HepG2 (cell line): ENCODE data around the gene PTPA. TPM values are rescaled to one million over a fixed set of nuclear protein-coding genes. Genes with fewer than 3 reads are reported as not detected.

ENCODE experiments used
- BRD4 ChIP-seq: sonication (generic); formaldehyde crosslinking; IDR thresholded peaks from 2 replicates; pipeline ENCODE4 v1.4.0; 2020; ENCODE audit warnings: missing genetic modification reagents
- CCAR2 ChIP-seq: fragments of 200-400 bp; formaldehyde crosslinking; optimal IDR thresholded peaks from 2 replicates; pipeline ENCODE3; 2018; ENCODE audit warnings: low read depth, mild to moderate bottlenecking, low read length, moderate library complexity
- EHMT2 ChIP-seq: fragments of 200-600 bp; sonication (generic); IDR thresholded peaks from 2 replicates; pipeline ENCODE4 v1.7.0; 2017; ENCODE audit warnings: antibody characterized with exemption, low read depth, low read length, borderline replicate concordance
- JUN ChIP-seq: sonication (generic); formaldehyde crosslinking; IDR thresholded peaks from 2 replicates; pipeline ENCODE4 v1.4.0; 2020; ENCODE audit warnings: mild to moderate bottlenecking, missing genetic modification reagents
- PAF1 ChIP-seq: IDR thresholded peaks from 2 replicates; pipeline ENCODE4 v1.6.1; 2016; ENCODE audit warnings: missing genetic modification reagents, missing compliant biosample characterization
- PREB ChIP-seq: sonication (generic); formaldehyde crosslinking; IDR thresholded peaks from 2 replicates; pipeline ENCODE4 v1.4.0; 2020; ENCODE audit warnings: missing genetic modification reagents
- RBM22 ChIP-seq: fragments of 200-400 bp; formaldehyde crosslinking; optimal IDR thresholded peaks from 2 replicates; pipeline ENCODE3; 2017; ENCODE audit warnings: mild to moderate bottlenecking, low read length, moderate library complexity
- SKI ChIP-seq: fragments of 450-650 bp; IDR thresholded peaks from one replicate; pipeline ENCODE4 v1.6.1; 2018; ENCODE audit warnings: mild to moderate bottlenecking; ENCODE audit not compliant: partially characterized antibody
- SOX13 ChIP-seq, 3 experiments: fragments of 450-650 bp in 1 of 3; sonication (generic) in 1 of 3; formaldehyde crosslinking in 1 of 3; IDR thresholded peaks in 2 of 3; conservative IDR thresholded peaks in 1 of 3; 2 replicates each; pipeline versions ENCODE4 v1.5.0 to v1.6.1; 2016 to 2020; ENCODE audit warnings: antibody characterized with exemption in 1 of 3, mild to moderate bottlenecking in 1 of 3, missing compliant biosample characterization in 1 of 3, missing genetic modification reagents in 1 of 3, moderate library complexity in 1 of 3
- ZNF333 ChIP-seq: sonication (generic); formaldehyde crosslinking; IDR thresholded peaks from 2 replicates; pipeline ENCODE4 v1.4.0; 2020; ENCODE audit warnings: mild to moderate bottlenecking, missing genetic modification reagents, borderline replicate concordance
- ZNF557 ChIP-seq: sonication (generic); formaldehyde crosslinking; IDR thresholded peaks from 2 replicates; pipeline ENCODE4 v1.4.0; 2020; ENCODE audit warnings: missing genetic modification reagents
- ZNF569 ChIP-seq: sonication (generic); formaldehyde crosslinking; IDR thresholded peaks from 2 replicates; pipeline ENCODE4 v1.5.0; 2020; ENCODE audit warnings: mild to moderate bottlenecking, missing genetic modification reagents, moderate library complexity, borderline replicate concordance
- ZNF672 ChIP-seq: sonication (generic); formaldehyde crosslinking; IDR thresholded peaks from 2 replicates; pipeline ENCODE4 v1.8.1; 2022; ENCODE audit warnings: missing genetic modification reagents
- ZNF841 ChIP-seq: sonication (generic); formaldehyde crosslinking; IDR thresholded peaks from 2 replicates; pipeline ENCODE4 v1.8.1; 2023; ENCODE audit warnings: missing genetic modification reagents, borderline replicate concordance
- polyA plus RNA-seq, 8 experiments: library from polyadenylated mRNA; depleted of rRNA in 3 of 8; stranded (reverse) in 7 of 8; unstranded in 1 of 8; fragments of >200 nt; fragmentation: Illumina TruSeq in 4 of 8; extraction: Trizol in 4 of 8; gene quantifications; 2 replicates each; pipeline versions ENCODE4 v1.2.1 to v1.2.3, GENCODE V29; 2011 to 2016; ENCODE audit warnings: low read depth in 4 of 8, missing spikeins in 1 of 8, mixed read lengths in 1 of 8; ENCODE audit not compliant: insufficient read depth in 1 of 8
- total RNA-seq, 5 experiments: library from RNA; depleted of rRNA; stranded (reverse); fragments of >200 nt; fragmentation: Illumina TruSeq; extraction: Trizol; gene quantifications; 2 replicates each; pipeline ENCODE4 v1.2.3, GENCODE V29; 2016; ENCODE audit warnings: low read depth in 1 of 5
- TF ChIP-seq, protein P1 (sequence below): sonication (generic); formaldehyde crosslinking; IDR thresholded peaks from 2 replicates; pipeline ENCODE4 v1.8.0; 2022; ENCODE audit warnings: mild to moderate bottlenecking, missing genetic modification reagents
- TF ChIP-seq, protein P2 (sequence below): sonication (generic); formaldehyde crosslinking; IDR thresholded peaks from 2 replicates; pipeline ENCODE4 v1.8.1; 2023; ENCODE audit warnings: mild to moderate bottlenecking, moderate library complexity, missing genetic modification reagents
- TF ChIP-seq, protein P3 (sequence below): sonication (generic); formaldehyde crosslinking; IDR thresholded peaks from 2 replicates; pipeline ENCODE4 v1.5.1; 2020; ENCODE audit warnings: mild to moderate bottlenecking, missing genetic modification reagents, borderline replicate concordance

The PTPA gene
- total and polyA plus RNA-seq, 2 of the 13 experiments (the other 11 are each of a cell fraction or from before 2014, with no cell fraction given), result 79.3 to 105 TPM

- TF ChIP-seq, protein P1, sequence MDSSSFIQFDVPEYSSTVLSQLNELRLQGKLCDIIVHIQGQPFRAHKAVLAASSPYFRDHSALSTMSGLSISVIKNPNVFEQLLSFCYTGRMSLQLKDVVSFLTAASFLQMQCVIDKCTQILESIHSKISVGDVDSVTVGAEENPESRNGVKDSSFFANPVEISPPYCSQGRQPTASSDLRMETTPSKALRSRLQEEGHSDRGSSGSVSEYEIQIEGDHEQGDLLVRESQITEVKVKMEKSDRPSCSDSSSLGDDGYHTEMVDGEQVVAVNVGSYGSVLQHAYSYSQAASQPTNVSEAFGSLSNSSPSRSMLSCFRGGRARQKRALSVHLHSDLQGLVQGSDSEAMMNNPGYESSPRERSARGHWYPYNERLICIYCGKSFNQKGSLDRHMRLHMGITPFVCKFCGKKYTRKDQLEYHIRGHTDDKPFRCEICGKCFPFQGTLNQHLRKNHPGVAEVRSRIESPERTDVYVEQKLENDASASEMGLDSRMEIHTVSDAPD, result no peak
- TF ChIP-seq ZNF569 (CRISPR knock-in tag) (no peak), BRD4 (CRISPR knock-in tag) (no peak), CCAR2 (no peak), ZNF672 (CRISPR knock-in tag) (no peak), ZNF841 (no peak), ZNF333 (CRISPR knock-in tag) (no peak; the same call in 1 of the 2 replicates), PAF1 (CRISPR knock-in tag) (no peak), EHMT2 (no peak), RBM22 (no peak), SOX13 (IDR thresholded peaks at IDR 0.05) (no peak), SOX13 (CRISPR knock-in tag; conservative IDR thresholded peaks at IDR 0.05 in 1 of 2, IDR thresholded peaks at IDR 0.05 in 1 of 2) (no peak), PREB (CRISPR knock-in tag) (no peak), JUN (CRISPR knock-in tag) (no peak), SKI (no peak), ZNF557 (0 out of 2 replicates have a peak, but pooled peaks have one; percentile 14)
- TF ChIP-seq, protein P2, sequence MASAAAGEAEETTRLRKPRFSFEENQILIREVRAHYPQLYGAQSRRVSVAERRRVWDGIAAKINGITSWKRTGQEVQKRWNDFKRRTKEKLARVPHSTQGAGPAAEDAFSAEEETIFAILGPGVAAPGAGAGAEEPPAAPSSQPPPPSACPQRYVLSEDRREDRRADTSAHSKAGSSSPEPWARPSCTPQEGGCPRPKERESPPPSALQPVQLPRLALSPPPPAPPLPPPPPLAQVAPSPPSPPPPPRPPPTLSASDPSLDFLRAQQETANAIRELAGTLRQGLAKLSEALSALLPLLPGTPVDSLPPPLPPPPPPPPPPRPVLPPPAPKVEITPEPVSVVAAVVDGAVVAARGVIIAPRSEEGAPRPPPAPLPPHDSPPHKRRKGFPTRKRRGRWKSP (CRISPR knock-in tag), result no peak; the same call in none of the 2 replicates
- TF ChIP-seq, protein P3, sequence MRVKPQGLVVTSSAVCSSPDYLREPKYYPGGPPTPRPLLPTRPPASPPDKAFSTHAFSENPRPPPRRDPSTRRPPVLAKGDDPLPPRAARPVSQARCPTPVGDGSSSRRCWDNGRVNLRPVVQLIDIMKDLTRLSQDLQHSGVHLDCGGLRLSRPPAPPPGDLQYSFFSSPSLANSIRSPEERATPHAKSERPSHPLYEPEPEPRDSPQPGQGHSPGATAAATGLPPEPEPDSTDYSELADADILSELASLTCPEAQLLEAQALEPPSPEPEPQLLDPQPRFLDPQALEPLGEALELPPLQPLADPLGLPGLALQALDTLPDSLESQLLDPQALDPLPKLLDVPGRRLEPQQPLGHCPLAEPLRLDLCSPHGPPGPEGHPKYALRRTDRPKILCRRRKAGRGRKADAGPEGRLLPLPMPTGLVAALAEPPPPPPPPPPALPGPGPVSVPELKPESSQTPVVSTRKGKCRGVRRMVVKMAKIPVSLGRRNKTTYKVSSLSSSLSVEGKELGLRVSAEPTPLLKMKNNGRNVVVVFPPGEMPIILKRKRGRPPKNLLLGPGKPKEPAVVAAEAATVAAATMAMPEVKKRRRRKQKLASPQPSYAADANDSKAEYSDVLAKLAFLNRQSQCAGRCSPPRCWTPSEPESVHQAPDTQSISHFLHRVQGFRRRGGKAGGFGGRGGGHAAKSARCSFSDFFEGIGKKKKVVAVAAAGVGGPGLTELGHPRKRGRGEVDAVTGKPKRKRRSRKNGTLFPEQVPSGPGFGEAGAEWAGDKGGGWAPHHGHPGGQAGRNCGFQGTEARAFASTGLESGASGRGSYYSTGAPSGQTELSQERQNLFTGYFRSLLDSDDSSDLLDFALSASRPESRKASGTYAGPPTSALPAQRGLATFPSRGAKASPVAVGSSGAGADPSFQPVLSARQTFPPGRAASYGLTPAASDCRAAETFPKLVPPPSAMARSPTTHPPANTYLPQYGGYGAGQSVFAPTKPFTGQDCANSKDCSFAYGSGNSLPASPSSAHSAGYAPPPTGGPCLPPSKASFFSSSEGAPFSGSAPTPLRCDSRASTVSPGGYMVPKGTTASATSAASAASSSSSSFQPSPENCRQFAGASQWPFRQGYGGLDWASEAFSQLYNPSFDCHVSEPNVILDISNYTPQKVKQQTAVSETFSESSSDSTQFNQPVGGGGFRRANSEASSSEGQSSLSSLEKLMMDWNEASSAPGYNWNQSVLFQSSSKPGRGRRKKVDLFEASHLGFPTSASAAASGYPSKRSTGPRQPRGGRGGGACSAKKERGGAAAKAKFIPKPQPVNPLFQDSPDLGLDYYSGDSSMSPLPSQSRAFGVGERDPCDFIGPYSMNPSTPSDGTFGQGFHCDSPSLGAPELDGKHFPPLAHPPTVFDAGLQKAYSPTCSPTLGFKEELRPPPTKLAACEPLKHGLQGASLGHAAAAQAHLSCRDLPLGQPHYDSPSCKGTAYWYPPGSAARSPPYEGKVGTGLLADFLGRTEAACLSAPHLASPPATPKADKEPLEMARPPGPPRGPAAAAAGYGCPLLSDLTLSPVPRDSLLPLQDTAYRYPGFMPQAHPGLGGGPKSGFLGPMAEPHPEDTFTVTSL (CRISPR knock-in tag), result peak; percentile 37; the same call in 1 of the 2 replicates
Observed at GRCh38 chr9:129174102-129174723, 63.0 kb downstream of the PTPA start (continued).
